ENCODE data around the gene NR5A1.

NR5A1 gene

GRCh38 chr9:124498040-124498439, 9.2 kb downstream of the NR5A1 start:
- DNase-seq = no peak

- DNase-seq = no peak
These were observed 9.8 kb downstream of the NR5A1 start for GRCh38 chr9:124497441-124497840.

- DNase-seq = no peak
These were observed 10.7 kb downstream of the NR5A1 start for GRCh38 chr9:124496463-124496862.

- no peak for DNase-seq
These were observed 11.1 kb downstream of the NR5A1 start for GRCh38 chr9:124496075-124496449.

DNA sequence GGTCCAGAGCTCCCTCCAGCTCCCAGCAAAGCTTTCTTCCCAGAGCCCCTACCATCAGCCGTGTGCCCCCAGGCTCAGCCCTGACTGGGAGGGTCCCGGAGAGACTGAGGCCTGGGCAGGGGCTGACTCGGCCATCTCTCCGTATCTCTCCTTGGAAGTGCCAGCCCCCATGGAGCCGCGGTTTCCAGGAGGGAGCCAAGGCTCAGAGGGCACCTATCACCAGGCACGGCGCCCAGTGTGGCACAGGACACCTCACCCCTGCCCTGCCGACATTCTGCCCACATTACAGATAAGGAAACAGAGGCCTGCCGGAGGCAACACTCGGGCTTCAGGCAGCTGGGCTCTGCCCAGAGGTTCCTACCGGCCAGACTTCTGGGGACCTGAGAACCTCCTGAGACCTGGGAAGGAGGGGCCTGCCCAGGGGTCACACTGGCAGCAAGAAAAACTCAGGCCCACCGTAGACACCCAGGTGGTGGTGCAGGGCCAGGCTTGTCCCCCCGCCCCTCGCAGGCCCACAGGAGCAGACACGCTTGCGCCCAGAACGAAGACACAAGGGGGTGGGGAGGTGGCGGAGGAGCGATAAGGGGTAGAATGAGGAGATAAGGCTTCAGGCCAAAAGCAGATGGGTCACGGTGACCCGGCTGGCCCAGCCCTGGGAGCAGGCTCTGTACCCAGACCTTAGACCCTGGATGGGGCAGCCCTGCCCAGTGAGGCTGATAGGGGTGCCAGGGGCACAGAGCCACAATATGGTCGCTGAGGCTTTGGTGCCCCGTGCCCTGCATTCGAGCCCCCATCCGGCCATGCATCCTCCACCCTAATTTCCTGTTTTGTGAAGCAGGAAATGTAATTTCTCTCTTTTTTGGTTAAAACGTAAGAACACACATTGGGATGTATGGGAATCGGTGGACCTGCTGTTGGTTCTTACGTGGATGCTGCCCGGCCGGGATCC, 11.8 kb downstream of the NR5A1 start:
- no peak for DNase-seq

GRCh38 chr9:124493794-124494479, 13.3 kb downstream of the NR5A1 start:
- no peak for DNase-seq

DNA sequence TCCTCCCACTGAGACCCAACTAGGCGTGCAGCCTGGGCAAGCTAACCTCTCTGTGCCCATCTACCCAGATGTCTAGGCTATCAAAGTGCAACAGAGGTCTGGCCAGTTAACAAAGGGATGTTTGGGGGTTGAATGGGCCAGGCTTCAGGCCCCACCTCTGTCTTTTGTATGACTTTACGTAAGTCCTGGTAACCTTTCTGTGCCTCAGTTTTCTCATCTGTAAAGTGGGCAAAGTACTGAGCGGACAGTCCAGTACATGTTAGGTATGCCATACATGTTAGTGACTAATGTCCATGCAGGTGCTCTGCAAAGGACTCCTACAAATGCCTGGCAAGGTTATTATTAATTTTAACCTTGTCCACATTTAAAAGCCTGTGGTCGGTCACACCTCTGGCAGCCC, 14.0 kb downstream of the NR5A1 start:
- DNase-seq = no peak

- DNase-seq = no peak
These were observed 14.4 kb downstream of the NR5A1 start for GRCh38 chr9:124492818-124493217.

GRCh38 chr9:124491049-124491975, 15.9 kb downstream of the NR5A1 start:
- no peak for DNase-seq

- DNase-seq = no peak
These were observed 17.2 kb downstream of the NR5A1 start for GRCh38 chr9:124490004-124490403.

DNA sequence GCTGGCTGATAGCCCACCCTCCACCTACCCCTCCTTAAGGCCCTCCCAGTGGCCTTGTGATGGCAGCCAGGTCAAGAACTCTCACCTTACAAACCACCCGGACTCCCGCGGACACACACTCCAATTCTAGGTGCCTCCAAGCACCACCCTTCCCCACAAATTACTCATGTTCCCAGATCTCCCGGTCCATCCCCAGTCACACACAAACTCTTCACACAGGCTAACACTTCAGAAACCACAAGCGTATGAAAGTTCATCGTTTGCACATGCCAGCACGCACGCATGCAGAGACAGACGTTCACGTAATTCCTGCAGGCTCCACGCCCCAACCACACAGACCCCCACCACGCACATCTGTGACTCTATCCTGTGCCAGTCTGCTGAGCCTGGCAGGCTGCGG, 18.0 kb downstream of the NR5A1 start:
- DNase-seq = no peak

DNA sequence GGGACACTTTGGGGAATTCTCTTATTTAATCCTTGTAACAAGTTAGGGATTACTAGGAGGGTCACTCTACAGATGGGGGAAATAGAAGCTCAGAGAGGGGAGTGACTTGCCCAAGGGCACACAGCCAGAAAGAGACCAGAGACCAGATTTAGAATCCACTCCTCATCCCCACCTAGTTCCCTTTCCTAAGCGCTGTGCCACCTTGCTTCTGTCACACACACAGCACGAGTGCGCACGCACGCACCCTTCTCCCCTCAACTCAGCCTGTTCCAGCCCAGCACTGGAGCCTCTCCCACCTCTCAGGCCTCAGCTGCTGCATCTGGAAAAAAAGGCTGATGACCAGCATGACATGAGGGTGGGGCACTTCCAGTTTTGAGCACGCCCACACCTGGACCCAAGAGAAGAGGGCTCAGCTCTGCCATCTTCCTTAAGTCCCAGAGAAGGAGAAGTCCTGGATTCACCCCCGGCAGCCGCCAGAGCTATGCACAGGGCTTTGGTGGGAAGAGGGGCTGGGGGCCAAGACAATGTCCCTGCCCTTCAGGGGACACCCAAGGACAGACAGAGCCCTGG, 18.5 kb downstream of the NR5A1 start:
- no peak for DNase-seq

- no peak for DNase-seq
These were observed 19.7 kb downstream of the NR5A1 start for GRCh38 chr9:124487260-124488182.

- no peak for DNase-seq
These were observed 20.4 kb downstream of the NR5A1 start for GRCh38 chr9:124486778-124487259.

- DNase-seq = no peak
These were observed 21.3 kb downstream of the NR5A1 start for GRCh38 chr9:124485936-124486335.

- DNase-seq = no peak
These were observed 22.0 kb downstream of the NR5A1 start for GRCh38 chr9:124485201-124485600.

DNA sequence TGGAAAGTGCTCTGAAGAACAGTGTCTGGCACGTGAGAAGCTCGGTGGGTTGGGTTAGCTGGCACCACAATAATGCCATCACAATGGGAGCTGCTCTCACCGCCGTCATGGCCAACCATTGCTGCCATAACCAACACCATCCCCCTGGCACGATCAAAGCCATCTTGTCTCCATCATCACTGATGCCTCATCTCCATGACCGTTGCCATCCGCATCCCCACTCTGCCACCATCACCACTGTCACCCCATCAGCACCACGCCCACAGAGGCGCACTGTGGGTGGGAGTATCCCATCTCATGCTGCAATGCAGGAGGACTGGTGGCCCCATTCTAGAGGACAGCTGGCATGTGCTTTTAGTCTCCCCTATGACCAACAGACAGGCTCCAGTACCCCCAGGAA, 23.7 kb downstream of the NR5A1 start:
- no peak for DNase-seq

GRCh38 chr9:124482431-124483031, 24.7 kb downstream of the NR5A1 start:
- DNase-seq = no peak

DNA sequence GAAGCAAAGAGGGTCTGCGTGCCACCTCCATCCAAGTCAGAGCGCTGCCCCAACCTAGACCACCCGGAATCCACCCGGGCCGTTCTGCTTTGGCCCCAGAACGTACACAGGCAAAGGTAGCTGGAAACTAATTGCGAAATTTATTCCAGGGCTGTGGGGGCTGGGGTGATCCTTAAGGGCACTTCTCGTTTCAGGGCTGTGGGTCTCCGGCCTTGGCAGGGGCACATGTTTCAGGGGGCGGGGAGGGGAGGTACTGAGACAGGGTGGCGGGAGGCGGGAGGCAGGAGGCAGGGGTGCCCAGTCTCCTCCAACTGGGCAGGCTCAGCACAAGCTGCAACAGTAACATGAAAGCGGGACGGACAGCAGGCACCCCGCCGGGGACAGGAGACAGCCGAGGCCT, 26.1 kb downstream of the NR5A1 start:
- no peak for DNase-seq

DNA sequence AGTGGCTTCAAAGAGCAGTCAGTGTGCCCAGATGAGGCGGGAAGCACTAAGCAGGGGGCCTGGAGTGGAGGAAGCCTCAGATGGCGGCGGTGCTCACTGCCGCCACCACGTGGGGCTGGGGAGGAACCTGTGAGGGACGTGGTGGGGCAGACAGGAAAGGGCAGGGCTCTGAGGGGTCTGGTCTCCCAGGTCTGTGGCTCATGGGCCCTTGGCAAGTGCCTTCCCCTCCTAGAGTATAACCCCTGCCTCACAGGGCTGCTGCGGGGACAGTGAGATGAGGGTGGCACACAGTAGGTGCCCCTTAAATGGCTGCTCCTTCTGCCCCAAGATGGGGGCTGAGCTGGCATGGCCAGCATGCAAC, 26.6 kb downstream of the NR5A1 start:
- DNase-seq = no peak

DNA sequence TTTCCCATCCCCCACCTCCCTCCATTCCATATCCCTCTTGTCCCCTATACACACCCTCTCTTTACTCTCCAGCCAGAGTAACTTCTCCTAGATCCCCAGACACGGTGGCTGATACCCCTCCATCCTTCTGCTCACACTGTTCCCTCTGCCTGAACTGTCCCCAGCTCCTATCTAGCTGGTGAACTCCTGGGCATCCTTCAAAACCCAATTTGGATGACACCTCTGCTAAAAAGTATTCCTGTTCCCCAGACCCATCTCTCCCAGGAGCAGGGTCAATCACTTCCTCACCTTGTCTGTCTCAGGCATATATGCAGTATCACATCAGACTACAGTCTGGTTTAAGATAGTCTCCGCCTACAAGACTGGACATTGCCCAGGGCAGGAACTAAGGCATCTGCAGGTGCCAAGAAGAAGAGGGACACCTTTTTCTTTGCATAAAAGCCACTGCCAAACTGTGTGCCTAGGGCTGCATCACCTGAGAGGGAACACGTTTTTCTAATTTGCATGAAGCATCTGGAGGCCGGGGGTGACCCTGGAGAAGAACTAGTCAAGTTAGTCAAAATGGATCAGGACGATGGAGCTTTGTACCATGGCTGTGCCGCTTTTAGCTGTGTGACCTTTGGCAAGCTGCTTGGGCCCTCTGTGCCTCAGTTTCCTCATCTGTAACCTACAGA, 27.1 kb downstream of the NR5A1 start:
- DNase-seq = no peak
